ENCODE measurements around the gene CENPT.

DNA sequence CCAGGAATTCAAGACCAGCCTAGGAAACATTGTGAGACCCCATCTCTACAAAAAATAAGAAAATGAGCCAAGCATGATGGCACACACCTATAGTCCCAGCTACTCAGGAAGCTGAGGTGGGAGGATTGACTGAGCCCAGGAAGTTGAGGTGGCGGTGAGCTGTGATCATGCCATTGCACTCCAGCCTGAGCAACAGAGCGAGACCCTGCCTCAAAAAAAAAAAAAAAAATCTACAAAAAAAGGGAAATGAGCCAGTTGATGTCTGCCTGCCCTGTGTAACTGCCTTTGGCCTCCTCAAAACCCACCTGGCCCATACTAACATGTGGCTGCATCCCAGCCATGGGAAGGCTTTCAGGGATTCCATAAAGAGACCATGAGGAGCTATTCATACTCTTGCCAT, 45.6 kb downstream of the CENPT start:
- TF ChIP-seq, protein P1, sequence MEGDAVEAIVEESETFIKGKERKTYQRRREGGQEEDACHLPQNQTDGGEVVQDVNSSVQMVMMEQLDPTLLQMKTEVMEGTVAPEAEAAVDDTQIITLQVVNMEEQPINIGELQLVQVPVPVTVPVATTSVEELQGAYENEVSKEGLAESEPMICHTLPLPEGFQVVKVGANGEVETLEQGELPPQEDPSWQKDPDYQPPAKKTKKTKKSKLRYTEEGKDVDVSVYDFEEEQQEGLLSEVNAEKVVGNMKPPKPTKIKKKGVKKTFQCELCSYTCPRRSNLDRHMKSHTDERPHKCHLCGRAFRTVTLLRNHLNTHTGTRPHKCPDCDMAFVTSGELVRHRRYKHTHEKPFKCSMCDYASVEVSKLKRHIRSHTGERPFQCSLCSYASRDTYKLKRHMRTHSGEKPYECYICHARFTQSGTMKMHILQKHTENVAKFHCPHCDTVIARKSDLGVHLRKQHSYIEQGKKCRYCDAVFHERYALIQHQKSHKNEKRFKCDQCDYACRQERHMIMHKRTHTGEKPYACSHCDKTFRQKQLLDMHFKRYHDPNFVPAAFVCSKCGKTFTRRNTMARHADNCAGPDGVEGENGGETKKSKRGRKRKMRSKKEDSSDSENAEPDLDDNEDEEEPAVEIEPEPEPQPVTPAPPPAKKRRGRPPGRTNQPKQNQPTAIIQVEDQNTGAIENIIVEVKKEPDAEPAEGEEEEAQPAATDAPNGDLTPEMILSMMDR (conservative IDR thresholded peaks at IDR 0.05 in 1 of 2, IDR thresholded peaks at IDR 0.05 in 1 of 2; ENCODE audit: low read depth in 1 of 2, low read length in 2 of 2) = no peak
- TF ChIP-seq EZH2 (IDR thresholded peaks at IDR 0.05; ENCODE audit: low read length, missing control alignments) = no peak
